Measurements from ENCODE around the gene ALG14.

DNA sequence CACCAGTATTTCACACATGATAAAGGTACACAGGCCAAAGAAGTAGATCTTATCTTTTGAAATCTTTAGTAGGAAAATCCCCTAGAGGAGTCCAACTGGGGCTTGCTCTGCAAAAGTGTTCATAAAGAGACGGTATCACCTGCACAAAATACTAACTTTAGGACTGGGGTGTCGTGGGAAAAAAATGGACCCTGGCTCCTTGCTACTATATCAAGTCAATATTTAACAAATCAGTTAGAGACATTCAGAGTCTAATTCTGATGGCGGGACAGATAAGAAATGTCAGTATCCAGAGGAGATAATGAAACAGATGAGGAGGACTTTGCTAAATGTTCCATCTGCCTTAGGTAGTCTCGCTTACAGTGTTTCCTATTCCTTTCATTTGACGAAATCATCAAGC lies 120.2 kb downstream of the ALG14 start:
- TF ChIP-seq POLR2A (IDR thresholded peaks at IDR 0.05; ENCODE audit: low read depth, low read length) (no peak), TAF1 (IDR thresholded peaks at IDR 0.05; ENCODE audit: borderline replicate concordance, low read depth, low read length) (no peak)
